CD4-positive, CD25-positive, alpha-beta regulatory T cell (primary cell): ENCODE results near the gene DNAJB12. TPM values are rescaled to one million over a fixed set of nuclear protein-coding genes. Genes with fewer than 3 reads are reported as not detected.

Source experiments
- ATAC-seq, 2 donors: fragments of 150-1000 bp; cut with Tn5 transposase; one replicate each; pipeline ENCODE4 v1.10.0; 2021; ENCODE audit warnings: low read depth in 2 of 2, moderate number of reproducible peaks in 2 of 2, moderate library complexity in 1 of 2
- DNase-seq, 3 donors: peaks; one replicate each; pipeline versions ENCODE4 v3.0.0 to v3.0.0-alpha.2; 2012 to 2022; ENCODE audit warnings: mixed read lengths in 1 of 3
- H3K27ac ChIP-seq: one replicate; pipeline ENCODE4 v1.7.0; 2013; ENCODE audit warnings: mild to moderate bottlenecking, low read length; ENCODE audit not compliant: insufficient read depth, poor library complexity, severe bottlenecking
- H3K27me3 ChIP-seq: one replicate; pipeline ENCODE4 v1.7.0; 2013; ENCODE audit warnings: low read length; ENCODE audit not compliant: control insufficient read depth, insufficient read depth
- H3K36me3 ChIP-seq: one replicate; pipeline ENCODE4 v1.7.0; 2013; ENCODE audit warnings: mild to moderate bottlenecking, low read length, moderate library complexity; ENCODE audit not compliant: control insufficient read depth, insufficient read depth
- H3K4me1 ChIP-seq: 2 replicates; pipeline ENCODE4 v1.7.0; 2013; ENCODE audit warnings: mild to moderate bottlenecking, low read length; ENCODE audit not compliant: insufficient read depth, control insufficient read depth, poor library complexity, severe bottlenecking
- H3K4me3 ChIP-seq: one replicate; pipeline ENCODE4 v1.7.0; 2013; ENCODE audit warnings: low read depth, mild to moderate bottlenecking, low read length, moderate library complexity
- H3K9me3 ChIP-seq, 2 experiments: 1 replicate in 1 of 2; 2 replicates in 1 of 2; pipeline ENCODE4 v1.7.0; 2013; ENCODE audit warnings: low read length in 2 of 2, mild to moderate bottlenecking in 1 of 2, moderate library complexity in 1 of 2; ENCODE audit not compliant: control insufficient read depth in 2 of 2
- H3K27ac Mint-ChIP-seq, 3 donors: one replicate each; pipeline ENCODE4 v1.8.0; 2020 to 2022; ENCODE audit warnings: mild to moderate bottlenecking in 3 of 3, mixed read lengths in 3 of 3, moderate library complexity in 2 of 3
- H3K27me3 Mint-ChIP-seq: one replicate; pipeline ENCODE4 v1.8.0; 2022; ENCODE audit warnings: mild to moderate bottlenecking, mixed read lengths
- H3K36me3 Mint-ChIP-seq: one replicate; pipeline ENCODE4 v1.8.0; 2020; ENCODE audit warnings: mixed read lengths
- H3K4me1 Mint-ChIP-seq, 4 donors: one replicate each; pipeline ENCODE4 v1.8.0; 2020 to 2022; ENCODE audit warnings: mixed read lengths in 4 of 4, mild to moderate bottlenecking in 1 of 4
- H3K4me3 Mint-ChIP-seq, 4 donors: one replicate each; pipeline ENCODE4 v1.8.0; 2020 to 2022; ENCODE audit warnings: mild to moderate bottlenecking in 4 of 4, mixed read lengths in 4 of 4, moderate library complexity in 3 of 4
- H3K9me3 Mint-ChIP-seq, 7 donors: one replicate each; pipeline ENCODE4 v1.8.0; 2020 to 2022; ENCODE audit warnings: mixed read lengths in 7 of 7, mild to moderate bottlenecking in 3 of 7, moderate library complexity in 2 of 7
- polyA plus RNA-seq, 4 donors: library from polyadenylated mRNA; unstranded; fragments of 300-500 nt; fragmentation: Illumina TruSeq; gene quantifications; one replicate each; pipeline ENCODE4 v1.2.3, GENCODE V29; 2021
- total RNA-seq: library from RNA; stranded (reverse); gene quantifications from one replicate; pipeline ENCODE4 v1.2.3, GENCODE V29; 2022

DNAJB12 gene
- total and polyA plus RNA-seq, 5 donors from 2014 or later, result 17.8 to 40.2 (median 20.3) TPM

- Mint-ChIP-seq H3K9me3 (peaks cover 0 to 2% (median 0%) of the 10 kb centered on the region in 7 donors), H3K4me3 (peak overlapping the region; percentile 69 to 89 (median 78)), H3K27me3 (no peaks in the 10 kb centered on the region), H3K36me3 (no peaks in the 10 kb centered on the region), H3K27ac (peak overlapping the region; percentile 90 to 100 (median 92)), H3K4me1 (peaks cover 10 to 81% (median 49%) of the 10 kb centered on the region in 4 donors)
- H3K9me3 ChIP-seq, result no peaks in the 10 kb centered on the region
- peak in 1 of 3 donors; percentile 45 for DNase-seq
- peaks cover 82% of the 10 kb centered on the region for H3K4me1 ChIP-seq
- H3K36me3 ChIP-seq, result no peaks in the 10 kb centered on the region
- peak overlapping the region; percentile 97 for H3K27ac ChIP-seq
- peak overlapping the region; percentile 77 for H3K4me3 ChIP-seq
- no peak for ATAC-seq
- H3K27me3 ChIP-seq, result no peaks in the 10 kb centered on the region
Observed at GRCh38 chr10:72318418-72319262, 36.1 kb downstream of the DNAJB12 start.

- peak in 1 of 2 donors; percentile 7 for ATAC-seq
- peak in 2 of 3 donors; percentile 61 to 78 for DNase-seq
- Mint-ChIP-seq H3K27ac (peak overlapping the region; percentile 90 to 96 (median 95)), H3K4me3 (peak overlapping the region; percentile 47 to 84 (median 66)), H3K9me3 (peaks cover 0 to 2% (median 0%) of the 10 kb centered on the region in 7 donors), H3K4me1 (peaks cover 10 to 67% (median 43%) of the 10 kb centered on the region in 4 donors), H3K36me3 (no peaks in the 10 kb centered on the region), H3K27me3 (no peaks in the 10 kb centered on the region)
- H3K36me3 ChIP-seq, result no peaks in the 10 kb centered on the region
- no peaks in the 10 kb centered on the region for H3K9me3 ChIP-seq
- H3K4me3 ChIP-seq, result peak overlapping the region; percentile 3
- no peaks in the 10 kb centered on the region for H3K27me3 ChIP-seq
- H3K27ac ChIP-seq, result peak overlapping the region; percentile 97
- H3K4me1 ChIP-seq, result peaks cover 64% of the 10 kb centered on the region
Observed at GRCh38 chr10:72316748-72317435, 37.8 kb downstream of the DNAJB12 start.

DNA sequence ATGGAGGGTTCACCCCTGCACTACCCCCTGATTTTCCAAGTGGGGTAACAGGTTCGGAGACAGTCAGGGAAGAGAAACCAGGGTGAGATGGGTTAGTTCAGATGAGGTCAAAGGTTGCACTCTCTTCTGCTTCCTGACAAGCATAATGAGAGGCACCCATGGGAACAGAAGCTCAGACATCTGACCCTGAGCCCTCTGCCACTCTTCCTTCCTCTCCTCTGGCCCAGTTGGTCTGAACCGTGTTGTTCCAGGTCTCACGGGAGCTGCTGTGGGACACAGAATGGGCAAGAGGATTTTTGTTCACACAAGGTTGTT lies 38.4 kb downstream of the DNAJB12 start:
- H3K27me3 Mint-ChIP-seq, result no peaks in the 10 kb centered on the region
- ATAC-seq, result no peak
- Histone ChIP-seq H3K27me3 (no peaks in the 10 kb centered on the region), H3K36me3 (no peaks in the 10 kb centered on the region), H3K4me3 (no peak overlapping the region), H3K27ac (peak overlapping the region; percentile 97), H3K4me1 (peaks cover 59% of the 10 kb centered on the region), H3K9me3 (no peaks in the 10 kb centered on the region)
- H3K36me3 Mint-ChIP-seq, result no peaks in the 10 kb centered on the region
- peaks cover 10 to 65% (median 43%) of the 10 kb centered on the region in 4 donors for H3K4me1 Mint-ChIP-seq
- H3K9me3 Mint-ChIP-seq, result peaks cover 0 to 2% (median 0%) of the 10 kb centered on the region in 7 donors
- H3K4me3 Mint-ChIP-seq, result peak overlapping the region in 3 of 4 donors; percentile 72 to 90 (median 76)
- no peak for DNase-seq
- peak overlapping the region; percentile 90 to 96 (median 95) for H3K27ac Mint-ChIP-seq

DNA sequence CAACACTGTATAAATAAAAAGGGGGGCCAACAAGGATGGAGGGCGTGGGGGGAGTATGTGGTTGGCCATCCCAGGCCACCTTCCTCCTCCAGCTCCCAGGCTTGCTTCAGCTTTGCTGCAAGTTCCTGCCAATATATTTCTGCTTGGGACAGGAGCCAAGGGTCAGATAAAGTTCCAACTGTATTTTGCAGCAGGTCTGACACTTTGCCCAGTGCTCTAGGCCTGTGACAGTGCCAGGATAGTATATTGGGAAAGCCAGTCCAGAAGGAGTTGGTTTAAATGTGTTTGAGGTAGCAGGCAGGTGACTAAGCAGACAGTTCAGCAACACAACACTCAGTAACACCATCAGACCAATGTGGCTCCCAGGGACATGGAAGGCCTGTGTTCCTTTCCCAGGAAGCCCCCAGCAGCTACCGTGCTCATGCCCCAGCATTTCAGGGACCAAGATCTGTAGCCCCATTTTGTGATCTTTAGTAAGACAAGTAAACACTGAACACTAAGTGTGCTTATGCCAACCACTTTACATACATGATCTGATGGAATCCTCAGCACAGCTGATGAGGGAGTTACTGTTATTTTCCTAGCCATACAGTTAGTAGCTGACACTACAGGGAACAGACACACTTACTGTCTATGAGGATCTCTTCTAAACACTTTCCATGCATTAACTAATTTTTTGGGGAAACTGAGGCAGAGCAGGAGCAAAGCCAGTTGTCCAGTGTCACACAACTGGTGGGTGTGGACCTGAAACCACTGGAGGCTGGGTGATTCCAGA lies 38.9 kb downstream of the DNAJB12 start:
- no peak for ATAC-seq
- Mint-ChIP-seq H3K27ac (peak overlapping the region; percentile 90 to 96 (median 95)), H3K27me3 (no peaks in the 10 kb centered on the region), H3K36me3 (no peaks in the 10 kb centered on the region), H3K4me1 (peaks cover 10 to 66% (median 42%) of the 10 kb centered on the region in 4 donors), H3K4me3 (peak overlapping the region; percentile 50 to 90 (median 74)), H3K9me3 (peaks cover 0 to 2% (median 0%) of the 10 kb centered on the region in 7 donors)
- Histone ChIP-seq H3K9me3 (no peaks in the 10 kb centered on the region), H3K4me1 (peaks cover 53% of the 10 kb centered on the region), H3K36me3 (no peaks in the 10 kb centered on the region), H3K27me3 (no peaks in the 10 kb centered on the region), H3K27ac (peak overlapping the region; percentile 97), H3K4me3 (no peak overlapping the region)
- DNase-seq, result no peak

DNA sequence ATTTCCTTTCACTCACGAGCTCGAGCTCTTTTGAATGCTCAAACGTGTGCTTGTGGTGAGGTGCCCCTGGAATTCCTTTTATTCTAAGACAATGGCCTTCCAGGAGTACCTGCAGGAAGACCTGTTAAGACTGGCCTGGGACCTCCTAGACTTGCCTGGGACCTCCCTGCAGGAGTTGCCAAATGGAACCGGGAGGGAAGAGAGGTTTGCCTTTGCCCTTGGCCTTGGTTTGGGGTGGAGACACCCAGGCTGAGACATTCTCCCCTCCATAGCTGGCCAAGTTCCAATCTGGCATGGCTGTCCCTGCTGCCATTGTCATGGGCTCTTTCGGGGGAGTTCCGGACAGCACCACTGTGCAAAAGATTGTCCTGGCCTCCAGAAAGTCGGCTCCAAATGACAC lies 39.7 kb downstream of the DNAJB12 start:
- H3K36me3 ChIP-seq, result no peaks in the 10 kb centered on the region
- peak overlapping the region in 1 of 3 donors; percentile 90 for H3K27ac Mint-ChIP-seq
- H3K27me3 Mint-ChIP-seq, result no peaks in the 10 kb centered on the region
- peaks cover 11 to 66% (median 39%) of the 10 kb centered on the region in 4 donors for H3K4me1 Mint-ChIP-seq
- peak overlapping the region in 1 of 4 donors; percentile 24 for H3K4me3 Mint-ChIP-seq
- no peaks in the 10 kb centered on the region for H3K27me3 ChIP-seq
- DNase-seq (no peak), ATAC-seq (no peak)
- no peaks in the 10 kb centered on the region for H3K36me3 Mint-ChIP-seq
- H3K4me1 ChIP-seq, result peaks cover 51% of the 10 kb centered on the region
- H3K9me3 ChIP-seq, result no peaks in the 10 kb centered on the region
- no peak overlapping the region for H3K27ac ChIP-seq
- no peaks in the 10 kb centered on the region for H3K9me3 Mint-ChIP-seq
- no peak overlapping the region for H3K4me3 ChIP-seq

- Histone ChIP-seq H3K4me3 (no peak overlapping the region), H3K36me3 (no peaks in the 10 kb centered on the region), H3K4me1 (peaks cover 45% of the 10 kb centered on the region), H3K9me3 (no peaks in the 10 kb centered on the region), H3K27me3 (no peaks in the 10 kb centered on the region), H3K27ac (no peak overlapping the region)
- H3K27me3 Mint-ChIP-seq, result no peaks in the 10 kb centered on the region
- peaks cover 16 to 69% (median 41%) of the 10 kb centered on the region in 4 donors for H3K4me1 Mint-ChIP-seq
- no peak overlapping the region for H3K4me3 Mint-ChIP-seq
- H3K9me3 Mint-ChIP-seq, result no peaks in the 10 kb centered on the region
- DNase-seq (no peak), ATAC-seq (no peak)
- H3K27ac Mint-ChIP-seq, result no peak overlapping the region
- H3K36me3 Mint-ChIP-seq, result no peaks in the 10 kb centered on the region
Observed at GRCh38 chr10:72314263-72314662, 40.5 kb downstream of the DNAJB12 start.

- no peak for DNase-seq
- Histone ChIP-seq H3K27ac (no peak overlapping the region), H3K4me3 (no peak overlapping the region), H3K27me3 (no peaks in the 10 kb centered on the region), H3K9me3 (no peaks in the 10 kb centered on the region), H3K36me3 (no peaks in the 10 kb centered on the region), H3K4me1 (peaks cover 32% of the 10 kb centered on the region)
- peak overlapping the region in 2 of 3 donors; percentile 20 to 51 for H3K27ac Mint-ChIP-seq
- H3K9me3 Mint-ChIP-seq, result no peaks in the 10 kb centered on the region
- peak overlapping the region in 1 of 4 donors; percentile 74 for H3K4me3 Mint-ChIP-seq
- no peaks in the 10 kb centered on the region for H3K27me3 Mint-ChIP-seq
- H3K36me3 Mint-ChIP-seq, result no peaks in the 10 kb centered on the region
- no peak for ATAC-seq
- peaks cover 10 to 69% (median 40%) of the 10 kb centered on the region in 4 donors for H3K4me1 Mint-ChIP-seq
Observed at GRCh38 chr10:72312865-72313391, 41.8 kb downstream of the DNAJB12 start.
